ENCODE measurements around the gene SLC25A19. TPM values are rescaled to one million over a fixed set of nuclear protein-coding genes. Genes with fewer than 3 reads are reported as not detected.
A peak's percentile ranks its signal among the peaks of the same experiment; 100 is the strongest.

SLC25A19 gene
- total and polyA plus RNA-seq, 9 of the 15 experiments (the other 6 are each of a cell fraction or from before 2014, with no cell fraction given) = 33.4 to 76.6 (median 55.3) TPM

DNA sequence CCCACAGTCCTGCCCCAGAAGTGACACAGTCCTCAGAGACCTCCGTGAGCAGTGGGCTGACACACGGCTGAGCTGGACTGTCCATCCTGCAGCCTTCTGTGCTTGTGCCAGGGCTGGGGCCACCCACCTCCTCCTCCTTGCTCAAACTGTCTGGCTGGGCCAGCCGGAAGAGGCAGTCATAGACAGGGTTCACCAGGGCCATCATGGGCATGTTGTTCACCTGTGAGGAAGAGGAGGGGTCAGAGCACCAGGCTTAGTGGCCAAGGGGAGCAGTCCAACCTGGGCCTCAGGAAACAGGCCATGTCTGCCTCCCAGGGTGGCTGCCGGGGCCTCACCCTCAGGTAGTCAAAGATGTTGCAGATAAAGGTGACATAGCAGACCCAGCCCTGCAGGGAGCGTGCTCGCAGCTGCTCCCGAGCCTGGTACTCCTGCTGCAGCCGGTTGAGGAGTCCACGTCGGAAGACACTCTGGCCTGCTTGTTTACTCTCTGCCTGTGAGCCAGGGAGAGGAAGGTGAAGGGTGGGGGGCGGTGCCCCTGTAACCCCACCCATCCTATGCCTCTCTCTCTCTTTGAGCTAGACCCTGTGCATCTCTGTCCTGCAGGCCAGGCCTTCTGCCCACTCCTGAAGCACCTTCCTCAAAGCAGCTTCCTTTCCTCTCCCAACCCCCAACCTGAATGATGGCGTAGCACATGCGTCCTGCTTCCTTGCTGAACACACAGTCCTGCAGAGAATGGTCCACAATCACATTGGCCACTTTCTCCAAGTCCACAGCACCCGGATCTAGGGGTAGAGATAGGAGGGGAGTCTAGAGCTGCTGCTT is 21.6 kb downstream of the SLC25A19 start (continued):
- TF ChIP-seq L3MBTL2 (IDR thresholded peaks at IDR 0.05) = peak; percentile 54
- no peak for TF ChIP-seq ZNF79 (CRISPR knock-in tag; IDR thresholded peaks at IDR 0.05; ENCODE audit: low read depth)

DNA sequence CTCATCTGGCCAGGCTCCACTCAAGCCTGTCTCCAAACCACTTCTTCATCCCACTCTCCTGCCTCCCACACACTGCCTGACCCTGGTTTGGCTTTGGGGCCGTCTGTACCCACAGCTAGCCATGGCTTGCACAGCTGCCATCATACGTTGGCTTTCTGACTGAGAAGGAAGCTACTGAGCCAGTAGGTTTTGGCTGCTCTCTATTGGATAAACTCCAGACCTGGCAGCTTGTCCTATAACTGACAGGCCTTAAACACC is 22.2 kb downstream of the SLC25A19 start:
- Histone ChIP-seq H3K27ac (ENCODE audit: extremely low read depth, low read depth, low read length) (no peak overlapping the region), H4K20me1 (replicated peaks; ENCODE audit: control insufficient read depth, insufficient read depth, low read length) (no peaks in the 10 kb centered on the region), H3K9me3 (replicated peaks; ENCODE audit: control insufficient read depth, insufficient read depth, low read depth, low read length) (no peaks in the 10 kb centered on the region), H3K9ac (ENCODE audit: insufficient read depth in 1 of 2, low read depth in 2 of 2, low read length in 2 of 2) (peak overlapping the region in 1 of 2 experiments; percentile 75; a peak in 2 of 4 replicates), H3K4me3 (no peak overlapping the region), H3K9me1 (ENCODE audit: control insufficient read depth, insufficient read depth, low read length) (no peaks in the 10 kb centered on the region), H3K4me2 (ENCODE audit: insufficient read depth, low read length) (no peak overlapping the region), H3K27me3 (ENCODE audit: control insufficient read depth in 2 of 2, insufficient read depth in 2 of 2, low read length in 2 of 2) (no peaks in the 10 kb centered on the region), H3K79me2 (ENCODE audit: control insufficient read depth, insufficient read depth, low read length) (peaks cover 39% of the 10 kb centered on the region), H2AFZ (ENCODE audit: low read depth, low read length) (no peak overlapping the region), H3K36me3 (ENCODE audit: control insufficient read depth, insufficient read depth, low read length) (peaks cover 48% of the 10 kb centered on the region; the same call in 2 of the 3 replicates), H3K4me1 (replicated peaks in 1 of 2; ENCODE audit: control insufficient read depth in 2 of 2, insufficient read depth in 2 of 2, low read length in 2 of 2) (peaks cover 25 to 50% of the 10 kb centered on the region in 2 experiments; a peak in 4 of 5 replicates)
- FAIRE-seq (no peak), ATAC-seq (no peak), DNase-seq (ENCODE audit: extremely low read depth in 1 of 4, low spot score in 3 of 4) (no peak)
- 63% methylated on average over 2 of the region's 2 CpGs for WGBS (ENCODE audit: insufficient coverage, low coverage, missing lambda C conversion rate)
- BruUV-seq (replicated peaks) = no TSS peak
- POLR2A ChIA-PET = interaction anchor here (0.6 to 3.2 kb wide), 10 partner anchors 9 to 272 kb away, joined by 3 to 23 read pairs (median 5); partner anchors contain the start of gene GRB2
- intact Hi-C loops (cut with micrococcal nuclease) (no loop called here), in situ Hi-C loops (cut with MboI) (loop anchor here (10.0 kb wide), 1 partner anchor 148 kb away; no protein-coding TSS in a partner anchor)
- CTCF ChIA-PET (ENCODE audit: low intra/inter-chr PET ratio) = interaction anchor here (0.6 to 0.8 kb wide), 2 partner anchors 95 to 146 kb away, joined by 3 read pairs; no protein-coding TSS in a partner anchor
- TF ChIP-seq ZKSCAN3 (CRISPR knock-in tag; IDR thresholded peaks at IDR 0.05) = no peak
- TF ChIP-seq ZNF551 (CRISPR knock-in tag; IDR thresholded peaks at IDR 0.05) = no peak
- no peak for TF ChIP-seq ZNF830 (CRISPR knock-in tag; IDR thresholded peaks at IDR 0.05)
- TF ChIP-seq FUS (optimal IDR thresholded peaks at IDR 0.05; ENCODE audit: low read depth, low read length) = no peak
- TF ChIP-seq, protein P1, sequence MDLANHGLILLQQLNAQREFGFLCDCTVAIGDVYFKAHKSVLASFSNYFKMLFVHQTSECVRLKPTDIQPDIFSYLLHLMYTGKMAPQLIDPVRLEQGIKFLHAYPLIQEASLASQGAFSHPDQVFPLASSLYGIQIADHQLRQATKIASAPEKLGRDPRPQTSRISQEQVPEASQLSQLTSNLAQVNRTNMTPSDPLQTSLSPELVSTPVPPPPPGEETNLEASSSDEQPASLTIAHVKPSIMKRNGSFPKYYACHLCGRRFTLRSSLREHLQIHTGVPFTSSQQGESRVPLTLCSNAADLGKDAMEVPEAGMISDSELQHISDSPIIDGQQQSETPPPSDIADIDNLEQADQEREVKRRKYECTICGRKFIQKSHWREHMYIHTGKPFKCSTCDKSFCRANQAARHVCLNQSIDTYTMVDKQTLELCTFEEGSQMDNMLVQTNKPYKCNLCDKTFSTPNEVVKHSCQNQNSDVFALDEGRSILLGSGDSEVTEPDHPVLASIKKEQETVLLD (IDR thresholded peaks at IDR 0.05) = no peak
- TF ChIP-seq FOXJ2 (tag; IDR thresholded peaks at IDR 0.05) = no peak
- peak; percentile 32 for TF ChIP-seq KDM5B (IDR thresholded peaks at IDR 0.05; ENCODE audit: insufficient replicate concordance, low read depth, low read length)
- peak; percentile 3 for TF ChIP-seq POLR2B (IDR thresholded peaks at IDR 0.05; ENCODE audit: low read depth, partially characterized antibody)
- no peak for TF ChIP-seq MECOM (CRISPR knock-in tag; IDR thresholded peaks at IDR 0.05)
